CD4-positive, alpha-beta T cell (primary cell): ENCODE data around the gene ZFP90. TPM values are rescaled to one million over a fixed set of nuclear protein-coding genes. Genes with fewer than 3 reads are reported as not detected.

Experiments
- ATAC-seq: fragments of 200-7000 bp; cut with Tn5 transposase; one replicate; pipeline ENCODE4 v1.10.0; 2022; ENCODE audit warnings: mild to moderate bottlenecking; ENCODE audit not compliant: poor library complexity
- CTCF ChIA-PET: fragments of 350-600 bp; sonication (Branson Sonifier 250); formaldehyde crosslinking; loops from one replicate; lab custom pipeline; 2021; ENCODE audit warnings: antibody characterized with exemption, inconsistent platforms; lab: Charles Lee
- POLR2A ChIA-PET: fragments of 350-600 bp; sonication (Branson Sonifier 250); formaldehyde crosslinking; loops from one replicate; lab custom pipeline; 2021; ENCODE audit warnings: antibody characterized with exemption, inconsistent platforms; lab: Charles Lee
- DNase-seq, 14 experiments: peaks; one replicate each; pipeline ENCODE4 v3.0.0-alpha.2; 2013 to 2020; ENCODE audit warnings: mixed read lengths in 2 of 14
- H3K27ac ChIP-seq, 2 donors: one replicate each; pipeline versions ENCODE4 v1.5.1 to v1.7.0; 2013; ENCODE audit warnings: low read length in 2 of 2, low read depth in 1 of 2, mild to moderate bottlenecking in 1 of 2
- H3K27me3 ChIP-seq, 2 experiments: 1 replicate in 1 of 2; 2 replicates in 1 of 2; pipeline versions ENCODE4 v1.6.1 to v1.7.0; 2013; ENCODE audit warnings: low read length in 2 of 2, control low read depth in 1 of 2, mild to moderate bottlenecking in 1 of 2, moderate library complexity in 1 of 2; ENCODE audit not compliant: insufficient read depth in 2 of 2, control insufficient read depth in 1 of 2
- H3K36me3 ChIP-seq: one replicate; pipeline ENCODE4 v1.6.1; 2013; ENCODE audit warnings: low read length, control low read depth; ENCODE audit not compliant: insufficient read depth
- H3K4me1 ChIP-seq: one replicate; pipeline ENCODE4 v1.6.1; 2013; ENCODE audit warnings: low read length, control low read depth; ENCODE audit not compliant: insufficient read depth
- H3K4me3 ChIP-seq: one replicate; pipeline ENCODE4 v1.5.1; 2013; ENCODE audit warnings: mild to moderate bottlenecking, low read length, moderate library complexity
- H3K9me3 ChIP-seq, 2 experiments: 1 replicate in 1 of 2; 2 replicates in 1 of 2; pipeline versions ENCODE4 v1.6.1 to v1.7.0; 2013; ENCODE audit warnings: low read length in 2 of 2, mild to moderate bottlenecking in 2 of 2, control low read depth in 1 of 2, moderate library complexity in 1 of 2; ENCODE audit not compliant: control insufficient read depth in 1 of 2, insufficient read depth in 1 of 2
- H3K27ac Mint-ChIP-seq: one replicate; pipeline ENCODE4 v1.8.0; 2020; ENCODE audit warnings: mixed read lengths
- H3K27me3 Mint-ChIP-seq: one replicate; pipeline ENCODE4 v1.8.0; 2021; ENCODE audit warnings: mixed read lengths
- H3K36me3 Mint-ChIP-seq: one replicate; pipeline ENCODE4 v1.8.0; 2021; ENCODE audit warnings: low read depth, mixed read lengths
- H3K4me1 Mint-ChIP-seq: one replicate; pipeline ENCODE4 v1.8.0; 2021; ENCODE audit warnings: low read depth, mixed read lengths
- H3K4me3 Mint-ChIP-seq: one replicate; pipeline ENCODE4 v1.8.0; 2020; ENCODE audit warnings: mild to moderate bottlenecking, mixed read lengths
- H3K9me3 Mint-ChIP-seq: one replicate; pipeline ENCODE4 v1.8.0; 2020; ENCODE audit warnings: mixed read lengths
- intact Hi-C, 2 experiments: fragments of 100-400 bp; cut with DNase I in 1 of 2; cut with micrococcal nuclease in 1 of 2; formaldehyde crosslinking; loops; one replicate each; pipeline versions ENCODE4 v1.15.1 to v1.9.0; 2023 to 2025; cut with DNase I, micrococcal nuclease
- total RNA-seq, 174 experiments: library from RNA in 2 of 174; stranded (reverse) in 2 of 174; gene quantifications; one replicate each; pipeline ENCODE4 v1.2.3 and lab custom pipeline; 2021 to 2026
- TF ChIP-seq, protein P1 (sequence below): fragments of 200-600 bp; IDR thresholded peaks from one replicate; pipeline ENCODE4 v1.8.0; 2022; ENCODE audit warnings: antibody characterized with exemption, mild to moderate bottlenecking

ZFP90 gene
- total RNA-seq, 2 experiments from 2014 or later, result 23.3 to 24.3 TPM

DNA sequence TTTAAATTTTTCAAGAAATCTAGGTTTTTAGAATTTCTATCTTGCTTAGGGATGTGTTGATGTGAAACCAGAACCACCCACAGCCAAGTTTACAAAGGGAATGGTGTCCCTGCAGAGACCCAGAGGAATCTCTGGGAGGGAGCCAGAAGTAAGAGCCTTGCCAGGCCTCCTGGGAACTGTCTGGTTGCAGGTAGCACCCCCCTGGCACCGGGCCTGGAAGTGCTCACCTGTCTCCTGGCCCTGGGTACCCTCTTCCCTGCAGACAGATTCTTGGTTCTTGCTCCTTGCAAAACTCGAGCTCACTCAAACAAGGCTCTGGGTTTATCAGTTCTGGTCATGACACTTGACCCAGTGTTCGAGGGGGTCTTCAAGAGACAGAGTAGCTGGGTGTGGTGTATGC, 24.6 kb upstream of the ZFP90 start:
- no peak overlapping the region for H3K27ac ChIP-seq
- ChIA-PET POLR2A (no interaction called here), CTCF (no interaction called here)
- no peak overlapping the region for H3K27ac Mint-ChIP-seq
- no peak overlapping the region for H3K4me3 ChIP-seq
- no peak for ATAC-seq
- DNase-seq, result no peak
- no peaks in the 10 kb centered on the region for H3K9me3 Mint-ChIP-seq
- H3K36me3 ChIP-seq, result no peaks in the 10 kb centered on the region
- H3K4me1 Mint-ChIP-seq, result no peaks in the 10 kb centered on the region
- H3K4me3 Mint-ChIP-seq, result no peak overlapping the region
- H3K36me3 Mint-ChIP-seq, result no peaks in the 10 kb centered on the region
- H3K4me1 ChIP-seq, result peaks cover 7% of the 10 kb centered on the region
- intact Hi-C loops, result no loop called here
- no peaks in the 10 kb centered on the region for H3K27me3 ChIP-seq
- TF ChIP-seq, protein P1, sequence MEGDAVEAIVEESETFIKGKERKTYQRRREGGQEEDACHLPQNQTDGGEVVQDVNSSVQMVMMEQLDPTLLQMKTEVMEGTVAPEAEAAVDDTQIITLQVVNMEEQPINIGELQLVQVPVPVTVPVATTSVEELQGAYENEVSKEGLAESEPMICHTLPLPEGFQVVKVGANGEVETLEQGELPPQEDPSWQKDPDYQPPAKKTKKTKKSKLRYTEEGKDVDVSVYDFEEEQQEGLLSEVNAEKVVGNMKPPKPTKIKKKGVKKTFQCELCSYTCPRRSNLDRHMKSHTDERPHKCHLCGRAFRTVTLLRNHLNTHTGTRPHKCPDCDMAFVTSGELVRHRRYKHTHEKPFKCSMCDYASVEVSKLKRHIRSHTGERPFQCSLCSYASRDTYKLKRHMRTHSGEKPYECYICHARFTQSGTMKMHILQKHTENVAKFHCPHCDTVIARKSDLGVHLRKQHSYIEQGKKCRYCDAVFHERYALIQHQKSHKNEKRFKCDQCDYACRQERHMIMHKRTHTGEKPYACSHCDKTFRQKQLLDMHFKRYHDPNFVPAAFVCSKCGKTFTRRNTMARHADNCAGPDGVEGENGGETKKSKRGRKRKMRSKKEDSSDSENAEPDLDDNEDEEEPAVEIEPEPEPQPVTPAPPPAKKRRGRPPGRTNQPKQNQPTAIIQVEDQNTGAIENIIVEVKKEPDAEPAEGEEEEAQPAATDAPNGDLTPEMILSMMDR, result no peak
- H3K27me3 Mint-ChIP-seq, result no peaks in the 10 kb centered on the region
- no peaks in the 10 kb centered on the region for H3K9me3 ChIP-seq

DNA sequence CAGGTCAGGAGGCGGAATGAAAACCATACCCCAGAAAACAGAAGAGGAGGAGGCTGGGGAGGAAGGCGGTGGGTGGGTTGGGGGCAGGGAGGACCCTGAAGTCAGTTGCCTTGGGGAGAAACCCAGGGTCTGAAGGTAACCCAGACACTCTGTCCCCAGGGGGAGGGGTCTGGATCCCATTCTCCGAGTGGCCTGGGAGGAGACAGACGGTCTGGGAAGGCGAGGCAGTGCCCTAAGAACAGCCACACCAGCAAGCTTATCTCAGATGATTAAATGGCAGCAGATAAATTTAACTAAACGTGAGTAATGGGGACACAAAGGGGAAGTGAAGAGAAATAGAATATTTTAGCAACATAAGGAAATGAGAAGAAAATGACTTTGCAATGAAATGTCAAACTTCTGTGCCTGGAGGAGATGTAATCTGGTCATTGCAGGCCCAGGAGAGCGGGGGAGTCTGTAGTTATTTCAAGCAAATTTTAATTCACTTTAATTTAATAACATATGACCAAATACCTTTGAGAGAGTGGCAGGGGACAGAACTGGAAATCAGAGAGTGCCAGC, 21.4 kb upstream of the ZFP90 start:
- Histone ChIP-seq H3K9me3 (no peaks in the 10 kb centered on the region), H3K27me3 (no peaks in the 10 kb centered on the region), H3K4me1 (peaks cover 10% of the 10 kb centered on the region), H3K36me3 (no peaks in the 10 kb centered on the region), H3K27ac (no peak overlapping the region), H3K4me3 (no peak overlapping the region)
- H3K4me3 Mint-ChIP-seq, result no peak overlapping the region
- H3K4me1 Mint-ChIP-seq, result peaks cover 7% of the 10 kb centered on the region
- TF ChIP-seq, protein P1, result no peak
- ATAC-seq (no peak), DNase-seq (no peak)
- intact Hi-C loops, result loop anchor here in 1 of 2 experiments (5.0 kb wide), 1 partner anchor 255 kb away; the partner anchor contains the start of gene SLC7A6
- no peak overlapping the region for H3K27ac Mint-ChIP-seq
- H3K9me3 Mint-ChIP-seq, result no peaks in the 10 kb centered on the region
- peaks cover 5% of the 10 kb centered on the region for H3K27me3 Mint-ChIP-seq
- ChIA-PET POLR2A (no interaction called here), CTCF (no interaction called here)
- H3K36me3 Mint-ChIP-seq, result no peaks in the 10 kb centered on the region

DNA sequence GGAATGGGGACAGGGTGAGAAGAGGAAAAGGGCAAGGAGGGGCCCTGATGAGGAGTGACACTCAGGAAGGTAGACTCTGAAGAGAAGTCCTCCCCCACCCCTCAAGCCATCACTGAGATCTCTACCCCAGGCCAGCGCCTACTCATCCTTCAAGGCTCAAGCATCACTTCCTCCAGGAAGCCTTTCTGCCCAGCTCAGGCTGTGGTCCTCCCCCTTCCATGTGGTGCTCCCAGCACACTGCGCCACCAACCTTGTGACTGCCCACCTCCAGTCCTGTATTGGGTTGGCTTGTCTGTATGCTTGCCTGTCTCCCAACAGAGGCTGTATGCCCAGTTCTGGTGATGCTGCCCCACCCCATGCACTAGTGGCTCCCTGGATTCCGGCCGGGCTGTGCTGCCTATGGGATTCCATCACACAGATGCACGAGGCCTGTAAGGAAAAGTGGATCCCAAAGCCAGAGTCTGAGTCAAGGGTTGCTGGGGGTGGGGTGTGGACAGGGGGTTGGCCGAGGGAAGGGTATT, 19.8 kb upstream of the ZFP90 start:
- H3K27ac ChIP-seq, result no peak overlapping the region
- Mint-ChIP-seq H3K27me3 (peaks cover 5% of the 10 kb centered on the region), H3K4me1 (peaks cover 7% of the 10 kb centered on the region), H3K9me3 (no peaks in the 10 kb centered on the region), H3K36me3 (no peaks in the 10 kb centered on the region), H3K4me3 (no peak overlapping the region), H3K27ac (no peak overlapping the region)
- intact Hi-C loops, result loop anchor here in 1 of 2 experiments (5.0 kb wide), 1 partner anchor 257 kb away; the partner anchor contains the start of gene SLC7A6
- ChIA-PET POLR2A (no interaction called here), CTCF (no interaction called here)
- H3K9me3 ChIP-seq, result no peaks in the 10 kb centered on the region
- H3K4me3 ChIP-seq, result no peak overlapping the region
- H3K4me1 ChIP-seq, result peaks cover 10% of the 10 kb centered on the region
- no peaks in the 10 kb centered on the region for H3K27me3 ChIP-seq
- TF ChIP-seq, protein P1, result no peak
- no peak for ATAC-seq
- no peaks in the 10 kb centered on the region for H3K36me3 ChIP-seq
- no peak for DNase-seq
